Lower leg skin (tissue), 4 donors: ENCODE data around the gene MACROD1. TPM values are rescaled to one million over a fixed set of nuclear protein-coding genes. Genes with fewer than 3 reads are reported as not detected.

Source experiments
- DNase-seq, 2 donors: peaks; one replicate each; pipeline ENCODE4 v3.0.0-alpha.2; 2019; ENCODE audit warnings: low spot score in 2 of 2
- H3K4me3 ChIP-seq: fragments of 200-600 bp; sonication (generic); 2 replicates; pipeline ENCODE4 v1.5.1; 2017; ENCODE audit warnings: mild to moderate bottlenecking, low read depth; ENCODE audit not compliant: poor library complexity, severe bottlenecking
- POLR2A ChIP-seq, 2 donors: fragments of 450-650 bp; IDR thresholded peaks; one replicate each; pipeline ENCODE4 v1.6.1; 2016 to 2017; ENCODE audit warnings: antibody characterized with exemption in 2 of 2, mild to moderate bottlenecking in 1 of 2, moderate library complexity in 1 of 2
- WGBS, 2 donors: methylation state at CpG; one replicate each; pipeline ENCODE4 v1.1.5; 2018; 5-methylcytosine and 5-hydroxymethylcytosine counted together
- intact Hi-C: fragments of 100-400 bp; cut with DNase I; formaldehyde crosslinking; loops from one replicate; pipeline ENCODE4 v1.15.0; 2023; ENCODE audit warnings: low total_unique reads
- total RNA-seq, 4 donors: library from RNA; depleted of rRNA; stranded (reverse); fragments of >200 nt; gene quantifications; one replicate each; pipeline ENCODE4 v1.1.0, GENCODE V29; 2016
- TF ChIP-seq, protein P1 (sequence below), 3 donors: fragments of 450-650 bp; IDR thresholded peaks; one replicate each; pipeline ENCODE4 v1.5.1; 2016; ENCODE audit warnings: antibody characterized with exemption in 3 of 3, mild to moderate bottlenecking in 3 of 3, moderate library complexity in 2 of 3

MACROD1 gene
- total RNA-seq, 4 donors from 2014 or later = 44.8 to 74.8 (median 55.6) TPM

GRCh38 chr11:64069401-64070313, 96.3 kb downstream of the MACROD1 start:
- no peak overlapping the region for H3K4me3 ChIP-seq
- 79 to 90% methylated on average over 21 of the region's 23 CpGs for WGBS, 2 donors
- intact Hi-C loops = no loop called here
- TF ChIP-seq, protein P1, sequence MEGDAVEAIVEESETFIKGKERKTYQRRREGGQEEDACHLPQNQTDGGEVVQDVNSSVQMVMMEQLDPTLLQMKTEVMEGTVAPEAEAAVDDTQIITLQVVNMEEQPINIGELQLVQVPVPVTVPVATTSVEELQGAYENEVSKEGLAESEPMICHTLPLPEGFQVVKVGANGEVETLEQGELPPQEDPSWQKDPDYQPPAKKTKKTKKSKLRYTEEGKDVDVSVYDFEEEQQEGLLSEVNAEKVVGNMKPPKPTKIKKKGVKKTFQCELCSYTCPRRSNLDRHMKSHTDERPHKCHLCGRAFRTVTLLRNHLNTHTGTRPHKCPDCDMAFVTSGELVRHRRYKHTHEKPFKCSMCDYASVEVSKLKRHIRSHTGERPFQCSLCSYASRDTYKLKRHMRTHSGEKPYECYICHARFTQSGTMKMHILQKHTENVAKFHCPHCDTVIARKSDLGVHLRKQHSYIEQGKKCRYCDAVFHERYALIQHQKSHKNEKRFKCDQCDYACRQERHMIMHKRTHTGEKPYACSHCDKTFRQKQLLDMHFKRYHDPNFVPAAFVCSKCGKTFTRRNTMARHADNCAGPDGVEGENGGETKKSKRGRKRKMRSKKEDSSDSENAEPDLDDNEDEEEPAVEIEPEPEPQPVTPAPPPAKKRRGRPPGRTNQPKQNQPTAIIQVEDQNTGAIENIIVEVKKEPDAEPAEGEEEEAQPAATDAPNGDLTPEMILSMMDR (IDR thresholded peaks at IDR 0.05) = no peak
- no peak for TF ChIP-seq POLR2A (IDR thresholded peaks at IDR 0.05)
- DNase-seq = no peak

DNA sequence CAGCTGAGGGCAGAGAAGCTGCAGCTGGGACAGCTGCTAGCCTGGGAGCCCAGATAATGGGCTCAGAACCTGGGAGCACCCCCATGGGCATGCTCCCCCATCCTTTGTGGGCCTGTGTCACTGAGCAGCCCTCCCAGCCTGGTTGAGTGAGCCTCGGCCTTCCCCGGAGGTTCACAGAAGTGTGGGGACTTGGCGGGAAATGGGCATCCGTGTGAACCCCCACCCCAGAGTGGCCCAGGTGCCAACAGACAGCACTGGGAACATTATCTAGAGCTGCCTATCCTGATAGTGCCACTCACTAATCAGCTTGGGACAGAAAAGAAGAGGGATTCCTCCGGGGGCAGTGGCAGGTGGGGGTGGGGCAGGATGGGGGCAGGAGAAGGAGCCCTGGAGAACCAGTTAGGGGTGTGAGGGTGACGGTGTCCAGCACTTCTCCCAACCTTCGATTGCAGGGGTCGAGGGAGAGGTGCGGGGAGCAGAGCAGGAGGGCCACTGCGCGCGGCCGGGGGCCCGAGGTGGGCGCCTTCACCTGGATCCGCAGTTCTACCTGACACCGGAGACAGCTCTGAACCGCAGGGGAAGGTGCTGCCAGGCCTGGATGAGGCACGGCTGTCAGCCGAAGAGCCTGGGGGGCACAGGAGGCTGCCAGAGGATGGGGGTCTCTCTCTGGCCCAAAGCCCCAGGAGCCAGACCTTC, 97.1 kb downstream of the MACROD1 start:
- intact Hi-C loops = no loop called here
- no peak for DNase-seq
- no peak overlapping the region for H3K4me3 ChIP-seq
- WGBS, 2 donors = 93 to 95% methylated on average over 20 of the region's 20 CpGs
- TF ChIP-seq, protein P1 (IDR thresholded peaks at IDR 0.05) = no peak
- no peak for TF ChIP-seq POLR2A (IDR thresholded peaks at IDR 0.05)

DNA sequence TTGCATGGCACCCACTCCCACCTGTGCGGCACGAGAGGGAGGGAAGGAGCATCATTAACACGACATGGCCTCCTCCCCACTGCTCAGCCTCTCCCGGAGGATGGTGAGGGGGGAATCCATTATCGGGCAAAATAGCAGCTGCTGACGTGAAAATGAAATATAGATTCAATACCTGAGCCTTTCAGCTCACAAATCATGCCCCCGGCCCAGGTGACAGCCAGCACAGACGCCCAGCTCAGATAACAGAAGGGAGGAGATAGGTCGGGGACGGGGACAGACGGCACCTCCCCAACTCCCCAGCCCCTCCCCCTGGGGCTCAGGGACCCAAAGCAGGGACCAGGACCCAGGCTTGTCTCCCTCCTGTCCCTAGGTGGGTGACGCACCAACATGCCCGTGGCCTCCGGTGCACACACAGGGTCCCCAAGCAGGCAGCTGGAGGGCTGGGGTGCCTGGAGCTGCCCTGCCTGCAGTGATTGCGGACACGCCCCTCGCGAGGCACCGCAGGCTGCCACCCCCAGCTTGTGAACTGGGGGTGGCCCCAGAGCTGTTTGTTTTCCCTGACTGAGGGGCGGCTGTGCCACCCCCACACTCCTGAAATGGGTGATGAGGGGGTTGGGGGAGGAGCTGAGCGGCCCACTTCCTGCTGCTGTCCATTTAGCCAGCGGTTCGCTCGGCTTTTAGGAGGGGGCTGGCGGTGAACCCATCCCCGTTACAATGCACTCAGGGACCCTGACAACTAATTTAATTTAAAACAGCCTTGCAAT, 98.5 kb downstream of the MACROD1 start:
- no peak for DNase-seq
- 74 to 80% methylated on average over 17 to 22 of the region's 26 CpGs for WGBS, 2 donors
- intact Hi-C loops = no loop called here
- no peak for TF ChIP-seq POLR2A (IDR thresholded peaks at IDR 0.05)
- TF ChIP-seq, protein P1 (IDR thresholded peaks at IDR 0.05) = no peak
- H3K4me3 ChIP-seq = no peak overlapping the region

DNA sequence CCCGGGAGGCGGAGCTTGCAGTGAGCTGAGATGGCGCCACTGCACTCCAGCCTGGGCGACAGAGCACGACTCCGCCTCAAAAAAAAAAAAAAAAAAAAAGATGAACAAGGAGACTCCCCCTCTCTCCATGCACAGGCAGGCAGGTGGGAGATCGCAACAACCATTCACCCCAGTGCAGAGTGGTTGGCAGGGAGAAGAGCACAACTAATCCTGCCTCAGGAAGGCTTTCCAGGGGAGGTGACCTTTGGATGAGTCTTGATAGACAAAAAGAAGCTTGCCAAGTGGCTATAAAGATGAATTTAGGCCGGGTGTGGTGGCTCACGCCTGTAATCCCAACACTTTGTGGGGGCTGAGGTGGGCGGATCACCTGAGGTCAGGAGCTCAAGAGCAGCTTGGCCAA, 100.2 kb downstream of the MACROD1 start:
- WGBS, 2 donors = 88 to 95% methylated on average over 10 of the region's 10 CpGs
- intact Hi-C loops = no loop called here
- TF ChIP-seq, protein P1 (IDR thresholded peaks at IDR 0.05) = no peak
- H3K4me3 ChIP-seq = no peak overlapping the region
- DNase-seq = no peak

GRCh38 chr11:64065141-64065465, 100.8 kb downstream of the MACROD1 start:
- no peak for TF ChIP-seq POLR2A (IDR thresholded peaks at IDR 0.05)
- DNase-seq = no peak
- no peak overlapping the region for H3K4me3 ChIP-seq
- WGBS, 2 donors = 92 to 93% methylated on average over 11 of the region's 11 CpGs
- intact Hi-C loops = no loop called here
